MCF 10A (cell line): Measurements from ENCODE around the gene PPP2R2D. TPM values are rescaled to one million over a fixed set of nuclear protein-coding genes. Genes with fewer than 3 reads are reported as not detected.
A peak's percentile ranks its signal among the peaks of the same experiment; 100 is the strongest.

Experiments
- BruUV-seq: library from RNA; stranded (reverse); fragments of 400-500 nt; replicated peaks from 2 replicates; lab custom pipeline; 2021; lab: Mats Ljungman, UMichigan
- CTCF ChIA-PET: fragments of 300-600 bp; sonication (Branson Sonifier 250); formaldehyde crosslinking; extraction: SDS; loops from one replicate; lab custom pipeline; 2021; ENCODE audit warnings: antibody characterized with exemption, inconsistent platforms; lab: Yijun Ruan, JAX
- POLR2A ChIA-PET: fragments of 300-600, 350-650 bp; sonication (Branson Sonifier 250); formaldehyde crosslinking; extraction: SDS; loops from one replicate; lab custom pipeline; 2020; ENCODE audit warnings: antibody characterized with exemption, inconsistent platforms; lab: Yijun Ruan, JAX
- DNase-seq: peaks from one replicate; pipeline ENCODE4 v3.0.0-alpha.2; 2018; ENCODE audit not compliant: unreplicated experiment
- H3K27ac Mint-ChIP-seq: one replicate; pipeline ENCODE4 v1.8.0; 2022; ENCODE audit warnings: mild to moderate bottlenecking, low read depth, mixed read lengths; ENCODE audit not compliant: unreplicated experiment
- H3K27me3 Mint-ChIP-seq: one replicate; pipeline ENCODE4 v1.8.0; 2022; ENCODE audit warnings: mixed read lengths; ENCODE audit not compliant: insufficient read depth, unreplicated experiment
- H3K36me3 Mint-ChIP-seq: one replicate; pipeline ENCODE4 v1.8.0; 2022; ENCODE audit warnings: mild to moderate bottlenecking, moderate library complexity, mixed read lengths; ENCODE audit not compliant: insufficient read depth, unreplicated experiment
- H3K4me1 Mint-ChIP-seq: one replicate; pipeline ENCODE4 v1.8.0; 2022; ENCODE audit warnings: mixed read lengths; ENCODE audit not compliant: insufficient read depth, unreplicated experiment
- H3K4me3 Mint-ChIP-seq: one replicate; pipeline ENCODE4 v1.8.0; 2022; ENCODE audit warnings: mild to moderate bottlenecking, moderate library complexity, mixed read lengths; ENCODE audit not compliant: unreplicated experiment
- H3K9me3 Mint-ChIP-seq: one replicate; pipeline ENCODE4 v1.8.0; 2022; ENCODE audit warnings: mixed read lengths; ENCODE audit not compliant: unreplicated experiment
- CTCF ChIP-seq: fragments of 200-600 bp; IDR thresholded peaks from one replicate; pipeline ENCODE4 v1.8.0; 2022; ENCODE audit warnings: antibody characterized with exemption, mild to moderate bottlenecking; ENCODE audit not compliant: unreplicated experiment
- intact Hi-C: fragments of 100-400 bp; cut with micrococcal nuclease; formaldehyde crosslinking; loops from 2 replicates; pipeline ENCODE4 v1.14.1; 2022
- total RNA-seq: library from RNA; stranded (reverse); gene quantifications from 2 replicates; pipeline ENCODE4 v1.2.3, GENCODE V29; 2022

PPP2R2D gene
- total RNA-seq, 1 experiment from 2014 or later: 35.5 TPM

GRCh38 chr10:131898061-131898460 lies 2.7 kb upstream of the PPP2R2D start:
- Mint-ChIP-seq H3K4me3 (no peak overlapping the region), H3K9me3 (no peaks in the 10 kb centered on the region), H3K27me3 (peaks cover 18% of the 10 kb centered on the region), H3K4me1 (peaks cover 8% of the 10 kb centered on the region), H3K27ac (no peak overlapping the region), H3K36me3 (no peaks in the 10 kb centered on the region)
- TF ChIP-seq CTCF: no peak
- POLR2A ChIA-PET: no interaction called here
- BruUV-seq: no TSS peak
- CTCF ChIA-PET: interaction anchor here (4.8 kb wide), 1 partner anchor 12 kb away, joined by 28 read pairs; no protein-coding TSS in a partner anchor
- no peak for DNase-seq
- intact Hi-C loops: no loop called here

- H3K36me3 Mint-ChIP-seq: no peaks in the 10 kb centered on the region
- H3K9me3 Mint-ChIP-seq: no peaks in the 10 kb centered on the region
- intact Hi-C loops: no loop called here
- H3K4me3 Mint-ChIP-seq: no peak overlapping the region
- H3K27ac Mint-ChIP-seq: no peak overlapping the region
- CTCF ChIA-PET: interaction anchor here (4.8 kb wide), 1 partner anchor 13 kb away, joined by 28 read pairs; no protein-coding TSS in a partner anchor
- no peak for TF ChIP-seq CTCF
- DNase-seq: no peak
- peaks cover 18% of the 10 kb centered on the region for H3K27me3 Mint-ChIP-seq
- POLR2A ChIA-PET: interaction anchor here (3.6 kb wide), 1 partner anchor 10 kb away, joined by 20 read pairs; no protein-coding TSS in a partner anchor
- H3K4me1 Mint-ChIP-seq: peaks cover 13% of the 10 kb centered on the region
- BruUV-seq: no TSS peak
Observed at GRCh38 chr10:131898713-131899112, 2.1 kb upstream of the PPP2R2D start.

GRCh38 chr10:131899116-131899690 lies 1.6 kb upstream of the PPP2R2D start:
- no peak for DNase-seq
- intact Hi-C loops: no loop called here
- ChIA-PET POLR2A (interaction anchor here (0.8 to 3.6 kb wide), 4 partner anchors 10 to 48 kb away, joined by 3 to 20 read pairs (median 4); no protein-coding TSS in a partner anchor), CTCF (interaction anchor here (0.7 to 4.8 kb wide), 3 partner anchors 11 to 456 kb away, joined by 3 to 28 read pairs (median 3); no protein-coding TSS in a partner anchor)
- Mint-ChIP-seq H3K27me3 (peaks cover 18% of the 10 kb centered on the region), H3K4me3 (no peak overlapping the region), H3K36me3 (no peaks in the 10 kb centered on the region), H3K9me3 (no peaks in the 10 kb centered on the region), H3K27ac (no peak overlapping the region), H3K4me1 (peaks cover 16% of the 10 kb centered on the region)
- no peak for TF ChIP-seq CTCF
- BruUV-seq: no TSS peak

GRCh38 chr10:131899695-131900349 lies 986 bp upstream of the PPP2R2D start:
- H3K9me3 Mint-ChIP-seq: no peaks in the 10 kb centered on the region
- ChIA-PET POLR2A (interaction anchor here (0.6 to 3.6 kb wide), 12 partner anchors 11 to 1895 kb away, joined by 3 to 20 read pairs (median 4); partner anchors contain the start of gene BNIP3), CTCF (interaction anchor here (0.7 to 4.8 kb wide), 3 partner anchors 12 to 455 kb away, joined by 3 to 28 read pairs (median 3); no protein-coding TSS in a partner anchor)
- no peak for TF ChIP-seq CTCF
- H3K27me3 Mint-ChIP-seq: peaks cover 18% of the 10 kb centered on the region
- intact Hi-C loops: loop anchor here (1.0 to 5.0 kb wide), 3 partner anchors 47 to 123 kb away; partner anchors contain the start of gene BNIP3
- peak overlapping the region; percentile 84 for H3K4me3 Mint-ChIP-seq
- H3K4me1 Mint-ChIP-seq: peaks cover 16% of the 10 kb centered on the region
- no TSS peak for BruUV-seq
- DNase-seq: no peak
- H3K27ac Mint-ChIP-seq: peak overlapping the region; percentile 39
- H3K36me3 Mint-ChIP-seq: no peaks in the 10 kb centered on the region
